ENCODE data around the gene ULK3. TPM values are rescaled to one million over a fixed set of nuclear protein-coding genes. Genes with fewer than 3 reads are reported as not detected.
"Not testable (repeated sequence)": the region's sequence is repeated elsewhere in the genome, so short reads cannot be mapped to it uniquely, and the experiment has no call there.

ULK3 gene
- total RNA-seq, 1 donor from 2014 or later, result 24.3 TPM

- Mint-ChIP-seq H3K27me3 (ENCODE audit: low read depth) (no peaks in the 10 kb centered on the region), H3K36me3 (ENCODE audit: low read depth) (no peaks in the 10 kb centered on the region), H3K4me3 (ENCODE audit: unreplicated experiment) (peak within 1 kb of the TSS; percentile 88), H3K9me3 (ENCODE audit: low read depth) (no peaks in the 10 kb centered on the region), H3K27ac (ENCODE audit: unreplicated experiment) (peak within 1 kb of the TSS; percentile 74), H3K4me1 (ENCODE audit: low read depth) (peaks cover 23% of the 10 kb centered on the region)
- peak; percentile 13 for TF ChIP-seq CTCF (IDR thresholded peaks at IDR 0.05)
- DNase-seq (ENCODE audit: low spot score), result peak; percentile 95
These were observed 47.1 kb upstream of the ULK3 start, which contains the start of gene MPI for GRCh38 chr15:74889883-74890664. Gene MPI (plus strand): TSS chr15:74890042. CDS start chr15:74890074, 32 bp downstream.

- no peak for DNase-seq (ENCODE audit: low spot score)
- Mint-ChIP-seq H3K4me3 (ENCODE audit: unreplicated experiment) (peak overlapping the region; percentile 88), H3K9me3 (ENCODE audit: low read depth) (no peaks in the 10 kb centered on the region), H3K27ac (ENCODE audit: unreplicated experiment) (peak overlapping the region; percentile 74), H3K4me1 (ENCODE audit: low read depth) (peaks cover 28% of the 10 kb centered on the region), H3K27me3 (ENCODE audit: low read depth) (no peaks in the 10 kb centered on the region), H3K36me3 (ENCODE audit: low read depth) (no peaks in the 10 kb centered on the region)
- TF ChIP-seq CTCF (IDR thresholded peaks at IDR 0.05), result no peak
These were observed 46.5 kb upstream of the ULK3 start for GRCh38 chr15:74889390-74889882.

GRCh38 chr15:74888716-74889115 lies 45.8 kb upstream of the ULK3 start:
- H3K36me3 Mint-ChIP-seq (ENCODE audit: low read depth), result no peaks in the 10 kb centered on the region
- peak overlapping the region; percentile 74 for H3K27ac Mint-ChIP-seq (ENCODE audit: unreplicated experiment)
- TF ChIP-seq CTCF (IDR thresholded peaks at IDR 0.05), result no peak
- no peak for DNase-seq (ENCODE audit: low spot score)
- H3K27me3 Mint-ChIP-seq (ENCODE audit: low read depth), result no peaks in the 10 kb centered on the region
- peaks cover 28% of the 10 kb centered on the region for H3K4me1 Mint-ChIP-seq (ENCODE audit: low read depth)
- H3K9me3 Mint-ChIP-seq (ENCODE audit: low read depth), result no peaks in the 10 kb centered on the region
- no peak overlapping the region for H3K4me3 Mint-ChIP-seq (ENCODE audit: unreplicated experiment)

- not testable (repeated sequence) for H3K36me3 Mint-ChIP-seq (ENCODE audit: low read depth); DNase-seq (ENCODE audit: low spot score); H3K27me3 Mint-ChIP-seq (ENCODE audit: low read depth); H3K27ac Mint-ChIP-seq (ENCODE audit: unreplicated experiment); H3K4me3 Mint-ChIP-seq (ENCODE audit: unreplicated experiment); H3K9me3 Mint-ChIP-seq (ENCODE audit: low read depth)
- peaks cover 24% of the 10 kb centered on the region for H3K4me1 Mint-ChIP-seq (ENCODE audit: low read depth)
These were observed 44.7 kb upstream of the ULK3 start for GRCh38 chr15:74887537-74888193.

- no peaks in the 10 kb centered on the region for H3K27me3 Mint-ChIP-seq (ENCODE audit: low read depth)
- no peak for TF ChIP-seq CTCF (IDR thresholded peaks at IDR 0.05)
- H3K9me3 Mint-ChIP-seq (ENCODE audit: low read depth), result no peaks in the 10 kb centered on the region
- H3K4me1 Mint-ChIP-seq (ENCODE audit: low read depth), result peaks cover 18% of the 10 kb centered on the region
- H3K36me3 Mint-ChIP-seq (ENCODE audit: low read depth), result no peaks in the 10 kb centered on the region
- no peak overlapping the region for H3K4me3 Mint-ChIP-seq (ENCODE audit: unreplicated experiment)
- H3K27ac Mint-ChIP-seq (ENCODE audit: unreplicated experiment), result no peak overlapping the region
- DNase-seq (ENCODE audit: low spot score), result no peak
These were observed 42.5 kb upstream of the ULK3 start for GRCh38 chr15:74885461-74885860.

Data from chondrocyte (in vitro differentiated cells).